ENCODE measurements around the gene ZSCAN10. TPM values are rescaled to one million over a fixed set of nuclear protein-coding genes. Genes with fewer than 3 reads are reported as not detected.
A peak's percentile ranks its signal among the peaks of the same experiment; 100 is the strongest.

The ZSCAN10 gene
- total and polyA plus RNA-seq, 9 of the 15 experiments (the other 6 are each of a cell fraction or from before 2014, with no cell fraction given) = 0.22 TPM; not detected in 8

- 0 out of 2 replicates have a peak, but pooled peaks have one; percentile 33 for TF ChIP-seq ZNF740 (CRISPR knock-in tag; IDR thresholded peaks at IDR 0.05)
- TF ChIP-seq ZNF740 (tag; IDR thresholded peaks at IDR 0.05) = no peak
- TF ChIP-seq ZNF518B (CRISPR knock-in tag; IDR thresholded peaks at IDR 0.05) = no peak
- no peak for TF ChIP-seq ZNF699 (CRISPR knock-in tag; IDR thresholded peaks at IDR 0.05; ENCODE audit: insufficient replicate concordance)
- no peak for TF ChIP-seq ZNF764 (CRISPR knock-in tag; IDR thresholded peaks at IDR 0.05; ENCODE audit: low read depth)
- TF ChIP-seq RBM22 (IDR thresholded peaks at IDR 0.05; ENCODE audit: low read depth, low read length, poor library complexity, severe bottlenecking) = peak; percentile 63
- TF ChIP-seq SMARCA4 (IDR thresholded peaks at IDR 0.05) = no peak
- no peak for TF ChIP-seq ZNF23 (CRISPR knock-in tag; IDR thresholded peaks at IDR 0.05)
- TF ChIP-seq CREB5 (CRISPR knock-in tag; IDR thresholded peaks at IDR 0.05) = no peak
- no peak for TF ChIP-seq SP2 (IDR thresholded peaks at IDR 0.05; ENCODE audit: extremely low read depth, low read depth, low read length, poor library complexity, severe bottlenecking)
- TF ChIP-seq TGIF2 (CRISPR knock-in tag; IDR thresholded peaks at IDR 0.05) = no peak
- 0 out of 4 replicates have a peak, but pooled peaks have one; percentile 30 to 46 for TF ChIP-seq FOXK2 (conservative IDR thresholded peaks at IDR 0.05 in 1 of 2, IDR thresholded peaks at IDR 0.05 in 1 of 2; ENCODE audit: low read depth in 2 of 2)
- TF ChIP-seq TFAM (CRISPR knock-in tag; conservative IDR thresholded peaks at IDR 0.05) = no peak
- TF ChIP-seq ZNF561 (CRISPR knock-in tag; conservative IDR thresholded peaks at IDR 0.05) = 0 out of 2 replicates have a peak, but pooled peaks have one; percentile 28
- no peak for TF ChIP-seq ZNF354B (CRISPR knock-in tag; IDR thresholded peaks at IDR 0.05)
- peak; percentile 19; the same call in 1 of the 2 replicates for TF ChIP-seq CREB3L1 (IDR thresholded peaks at IDR 0.05; ENCODE audit: borderline replicate concordance, low read depth)
- peak; percentile 58; the same call in 1 of the 2 replicates for TF ChIP-seq TAF7 (tag; IDR thresholded peaks at IDR 0.05)
- TF ChIP-seq TAF1 (IDR thresholded peaks at IDR 0.05; ENCODE audit: control insufficient read depth, extremely low read depth, insufficient read depth, low read length, severe bottlenecking) = peak; percentile 91
- TF ChIP-seq ETV6 (IDR thresholded peaks at IDR 0.05; ENCODE audit: borderline replicate concordance in 1 of 2, low read depth in 2 of 2, low read length in 1 of 2) = no peak
- no peak for TF ChIP-seq ETV6 (CRISPR knock-in tag; IDR thresholded peaks at IDR 0.05; ENCODE audit: borderline replicate concordance)
Observed at GRCh38 chr16:3106205-3106928, 7.3 kb upstream of the ZSCAN10 start (continued).
